Measurements from ENCODE around the gene ULK2. TPM values are rescaled to one million over a fixed set of nuclear protein-coding genes. Genes with fewer than 3 reads are reported as not detected.

The ULK2 gene
- total RNA-seq, 1 donor from 2014 or later: 29.0 TPM

DNA sequence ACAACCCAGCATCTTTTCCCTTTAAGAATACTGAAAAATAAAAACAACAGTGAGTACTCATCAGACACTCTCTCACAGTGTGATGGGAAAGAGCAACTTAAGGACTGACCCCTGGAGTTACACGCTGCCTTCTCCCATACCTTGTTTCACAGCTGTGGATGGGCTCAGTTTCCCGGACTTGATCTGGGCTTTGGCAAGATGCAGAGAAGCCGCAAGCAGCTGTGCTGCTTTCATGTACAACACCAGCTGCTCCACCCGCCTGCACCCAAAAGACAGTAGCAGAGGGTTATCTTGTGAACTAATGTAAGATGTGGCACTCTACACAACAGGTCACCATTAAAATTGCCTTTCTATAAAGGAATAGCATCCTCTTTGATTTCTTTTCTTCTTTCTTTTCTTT is 86.9 kb downstream of the ULK2 start:
- no peak overlapping the region for H3K4me3 Mint-ChIP-seq (ENCODE audit: low read depth)
- H3K27ac Mint-ChIP-seq: no peak overlapping the region
- H3K4me1 Mint-ChIP-seq (ENCODE audit: low read depth): no peaks in the 10 kb centered on the region
- peaks cover 23% of the 10 kb centered on the region for H3K36me3 Mint-ChIP-seq (ENCODE audit: insufficient read depth)
- TF ChIP-seq, protein P1, sequence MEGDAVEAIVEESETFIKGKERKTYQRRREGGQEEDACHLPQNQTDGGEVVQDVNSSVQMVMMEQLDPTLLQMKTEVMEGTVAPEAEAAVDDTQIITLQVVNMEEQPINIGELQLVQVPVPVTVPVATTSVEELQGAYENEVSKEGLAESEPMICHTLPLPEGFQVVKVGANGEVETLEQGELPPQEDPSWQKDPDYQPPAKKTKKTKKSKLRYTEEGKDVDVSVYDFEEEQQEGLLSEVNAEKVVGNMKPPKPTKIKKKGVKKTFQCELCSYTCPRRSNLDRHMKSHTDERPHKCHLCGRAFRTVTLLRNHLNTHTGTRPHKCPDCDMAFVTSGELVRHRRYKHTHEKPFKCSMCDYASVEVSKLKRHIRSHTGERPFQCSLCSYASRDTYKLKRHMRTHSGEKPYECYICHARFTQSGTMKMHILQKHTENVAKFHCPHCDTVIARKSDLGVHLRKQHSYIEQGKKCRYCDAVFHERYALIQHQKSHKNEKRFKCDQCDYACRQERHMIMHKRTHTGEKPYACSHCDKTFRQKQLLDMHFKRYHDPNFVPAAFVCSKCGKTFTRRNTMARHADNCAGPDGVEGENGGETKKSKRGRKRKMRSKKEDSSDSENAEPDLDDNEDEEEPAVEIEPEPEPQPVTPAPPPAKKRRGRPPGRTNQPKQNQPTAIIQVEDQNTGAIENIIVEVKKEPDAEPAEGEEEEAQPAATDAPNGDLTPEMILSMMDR (IDR thresholded peaks at IDR 0.05; ENCODE audit: unreplicated experiment): no peak
- DNase-seq (ENCODE audit: low spot score, unreplicated experiment): no peak
- H3K27me3 Mint-ChIP-seq: no peaks in the 10 kb centered on the region
- H3K9me3 Mint-ChIP-seq (ENCODE audit: low read depth): no peaks in the 10 kb centered on the region

DNA sequence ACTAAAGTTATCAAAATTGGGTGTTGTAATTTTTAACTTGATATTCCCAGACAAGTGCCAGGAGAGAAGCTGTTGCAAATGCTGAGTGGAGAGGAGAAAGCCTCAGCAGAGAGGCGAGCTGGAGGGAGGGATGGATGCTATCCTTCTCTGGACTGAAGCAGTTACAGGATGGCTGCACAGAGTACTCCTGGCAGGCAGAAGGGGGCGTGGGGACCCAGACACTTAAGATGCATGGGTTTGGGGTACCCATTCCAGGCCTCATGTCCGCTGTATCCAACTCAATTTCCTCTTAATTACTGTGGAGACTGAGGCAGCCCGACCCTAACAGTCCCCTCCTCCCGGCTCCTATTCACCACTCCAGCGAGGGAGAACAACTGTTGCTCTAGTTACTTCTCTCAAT is 94.2 kb downstream of the ULK2 start:
- H3K4me3 Mint-ChIP-seq (ENCODE audit: low read depth): no peak overlapping the region
- no peaks in the 10 kb centered on the region for H3K27me3 Mint-ChIP-seq
- TF ChIP-seq, protein P1 (IDR thresholded peaks at IDR 0.05; ENCODE audit: unreplicated experiment): no peak
- no peak overlapping the region for H3K27ac Mint-ChIP-seq
- H3K4me1 Mint-ChIP-seq (ENCODE audit: low read depth): no peaks in the 10 kb centered on the region
- H3K36me3 Mint-ChIP-seq (ENCODE audit: insufficient read depth): peaks cover 13% of the 10 kb centered on the region
- H3K9me3 Mint-ChIP-seq (ENCODE audit: low read depth): no peaks in the 10 kb centered on the region
- no peak for DNase-seq (ENCODE audit: low spot score, unreplicated experiment)

DNA sequence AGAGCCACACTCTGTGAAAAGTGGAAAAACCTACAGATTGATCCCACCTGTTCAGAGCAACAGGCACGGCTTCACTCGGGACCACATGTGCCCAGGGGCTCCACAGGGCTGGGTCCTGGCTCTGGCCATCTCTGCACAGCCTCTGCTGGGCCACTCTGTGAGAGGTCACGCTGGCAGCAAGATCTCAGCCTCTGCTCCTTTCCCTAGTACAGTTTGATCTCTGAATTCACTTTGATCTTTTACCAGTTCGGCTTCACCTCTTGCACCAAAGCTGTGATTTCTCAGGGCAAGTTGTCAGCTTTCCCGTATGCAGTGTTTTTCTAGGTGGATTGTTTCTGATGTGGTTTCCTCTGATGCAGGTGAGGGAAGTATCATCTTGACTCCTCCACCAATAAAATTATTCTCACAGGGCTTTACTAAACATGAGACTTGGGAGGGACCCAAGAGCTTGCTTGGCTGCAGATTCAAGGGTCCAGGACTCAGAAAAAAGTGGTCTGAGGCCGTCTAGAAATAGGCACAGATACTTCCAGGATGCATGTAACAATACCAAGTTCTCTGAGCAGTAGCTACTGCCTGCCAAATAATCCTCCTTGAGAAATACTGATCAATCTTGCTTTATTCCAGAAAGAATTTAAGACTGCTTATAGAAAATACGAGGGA is 95.6 kb downstream of the ULK2 start:
- Mint-ChIP-seq H3K27me3 (no peaks in the 10 kb centered on the region), H3K4me3 (ENCODE audit: low read depth) (no peak overlapping the region), H3K4me1 (ENCODE audit: low read depth) (no peaks in the 10 kb centered on the region), H3K36me3 (ENCODE audit: insufficient read depth) (peaks cover 11% of the 10 kb centered on the region), H3K27ac (no peak overlapping the region), H3K9me3 (ENCODE audit: low read depth) (no peaks in the 10 kb centered on the region)
- TF ChIP-seq, protein P1 (IDR thresholded peaks at IDR 0.05; ENCODE audit: unreplicated experiment): no peak
- DNase-seq (ENCODE audit: low spot score, unreplicated experiment): no peak

DNA sequence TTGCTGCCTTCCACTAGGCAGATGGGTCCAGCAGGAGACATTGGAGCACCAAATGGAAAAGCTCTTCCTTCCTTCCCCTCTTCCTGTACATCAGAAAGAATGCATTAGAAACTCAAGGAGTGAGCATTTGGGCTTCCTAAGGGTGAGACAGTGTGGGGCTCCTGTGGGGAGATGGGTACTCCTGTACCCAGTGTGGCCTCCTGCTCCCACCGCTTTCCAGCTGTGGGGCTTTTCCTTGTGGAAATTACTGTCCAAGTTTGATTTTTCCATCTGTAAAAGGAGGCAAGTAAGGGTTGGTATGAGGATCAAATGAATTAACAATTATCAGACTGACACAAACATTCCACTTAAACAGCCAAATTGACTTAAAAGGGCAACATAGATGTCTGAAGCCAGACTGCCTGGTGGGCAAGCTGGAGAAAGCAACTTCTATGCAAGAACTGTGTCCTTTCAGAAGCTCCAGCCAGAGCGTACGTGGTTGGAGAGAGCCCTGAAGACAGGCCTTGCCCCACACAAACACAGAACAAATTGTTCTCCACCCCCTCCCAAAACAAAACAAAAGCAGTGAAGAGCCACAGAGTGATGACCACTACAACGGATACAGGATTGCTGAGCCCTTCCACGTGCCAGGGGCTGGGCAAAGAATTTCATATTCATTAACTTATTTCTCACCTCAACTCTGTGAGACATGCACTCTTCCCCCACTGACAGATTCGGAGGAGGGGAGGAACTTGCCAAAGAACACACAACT is 96.6 kb downstream of the ULK2 start:
- Mint-ChIP-seq H3K36me3 (ENCODE audit: insufficient read depth) (peaks cover 6% of the 10 kb centered on the region), H3K9me3 (ENCODE audit: low read depth) (no peaks in the 10 kb centered on the region), H3K4me1 (ENCODE audit: low read depth) (peaks cover 2% of the 10 kb centered on the region), H3K4me3 (ENCODE audit: low read depth) (no peak overlapping the region), H3K27me3 (no peaks in the 10 kb centered on the region), H3K27ac (no peak overlapping the region)
- no peak for DNase-seq (ENCODE audit: low spot score, unreplicated experiment)
- TF ChIP-seq, protein P1 (IDR thresholded peaks at IDR 0.05; ENCODE audit: unreplicated experiment): no peak

DNA sequence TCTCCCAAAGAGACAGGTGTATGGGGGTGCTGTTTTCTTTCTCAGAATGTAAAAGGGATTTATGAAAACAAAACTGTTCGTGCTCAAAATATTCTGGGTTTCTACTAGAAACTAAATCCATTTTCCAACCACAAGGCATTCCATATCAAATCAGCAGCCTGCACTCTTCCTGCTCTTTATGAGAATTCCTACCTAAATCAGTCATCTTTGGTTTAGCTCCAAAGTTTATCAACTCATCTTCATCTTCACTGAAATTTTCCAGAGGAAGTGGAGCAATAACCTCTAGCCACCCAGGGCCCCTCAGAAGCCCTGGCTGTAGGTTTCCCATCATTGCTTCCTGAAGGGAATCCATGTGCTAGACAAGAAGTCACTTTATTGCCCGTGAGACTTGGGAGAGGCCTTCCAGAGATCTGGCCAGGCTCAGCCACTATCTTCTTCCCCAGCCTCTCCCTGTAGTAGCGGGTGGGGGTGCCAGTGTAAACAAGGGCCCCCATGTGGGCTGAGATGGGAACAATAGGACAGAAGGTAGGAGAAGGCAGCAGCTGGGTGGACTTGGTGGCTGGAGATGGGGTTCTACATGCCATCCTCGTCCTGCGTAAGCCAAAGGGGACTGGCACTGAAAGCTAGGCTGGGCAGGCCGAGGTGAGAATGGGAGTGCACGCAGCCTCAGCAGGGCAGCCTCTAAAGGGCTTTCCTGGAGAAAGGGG is 97.6 kb downstream of the ULK2 start:
- no peaks in the 10 kb centered on the region for H3K9me3 Mint-ChIP-seq (ENCODE audit: low read depth)

More for the DNA sequence above, 97.6 kb downstream of the ULK2 start:
- Mint-ChIP-seq H3K4me3 (ENCODE audit: low read depth) (no peak overlapping the region), H3K27me3 (peaks cover 2% of the 10 kb centered on the region), H3K36me3 (ENCODE audit: insufficient read depth) (peaks cover 4% of the 10 kb centered on the region), H3K27ac (no peak overlapping the region), H3K4me1 (ENCODE audit: low read depth) (peaks cover 2% of the 10 kb centered on the region)
- TF ChIP-seq, protein P1 (IDR thresholded peaks at IDR 0.05; ENCODE audit: unreplicated experiment): no peak
- no peak for DNase-seq (ENCODE audit: low spot score, unreplicated experiment)

All from progenitor cell of endocrine pancreas (in vitro differentiated cells).